Cortex of kidney (tissue), 1 donor: Measurements from ENCODE around the gene HEG1.

Experiments used
- DNase-seq: peaks from one replicate; lab custom pipeline; 2025; lab: John Stamatoyannopoulos, UW

HEG1 gene

GRCh38 chr3:124952282-124952855 is 103.4 kb downstream of the HEG1 start:
- DNase-seq: no peak

DNA sequence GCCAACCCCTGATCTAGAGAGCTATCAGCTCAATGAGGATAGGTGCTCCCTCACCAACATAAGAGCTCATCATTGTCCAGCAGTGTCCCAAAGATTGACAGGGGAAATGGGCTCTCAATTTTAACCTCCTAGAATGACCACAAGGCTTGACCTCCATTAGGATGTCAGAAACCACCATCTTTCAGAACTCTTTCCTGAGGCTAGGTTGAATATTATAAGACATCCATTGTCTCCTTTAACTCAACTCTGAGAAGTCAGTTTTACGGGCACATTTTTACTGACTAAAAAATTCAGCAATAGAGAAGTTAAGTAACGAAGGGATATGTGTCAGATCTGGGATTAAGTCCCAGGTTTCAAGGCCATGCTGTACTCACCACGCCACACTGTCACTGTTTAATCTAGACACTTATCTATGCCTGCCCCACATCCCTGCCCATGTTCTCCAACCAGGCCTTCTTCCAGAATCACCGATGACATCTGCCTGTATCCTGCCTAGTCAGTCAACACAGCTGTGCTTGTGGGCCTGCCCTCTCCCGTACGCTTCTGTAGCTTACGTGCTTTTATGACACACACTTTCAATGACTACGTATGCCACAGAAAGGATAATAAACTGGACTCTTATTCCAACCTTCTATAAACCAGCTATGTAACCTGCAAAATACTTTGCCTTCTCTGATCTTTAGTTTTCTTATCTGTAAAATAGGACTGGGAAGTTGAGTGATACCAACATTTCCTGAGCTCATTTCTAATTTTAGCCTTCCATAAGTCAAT is 104.1 kb downstream of the HEG1 start:
- no peak for DNase-seq

GRCh38 chr3:124950026-124950425 is 105.8 kb downstream of the HEG1 start:
- DNase-seq: no peak

DNA sequence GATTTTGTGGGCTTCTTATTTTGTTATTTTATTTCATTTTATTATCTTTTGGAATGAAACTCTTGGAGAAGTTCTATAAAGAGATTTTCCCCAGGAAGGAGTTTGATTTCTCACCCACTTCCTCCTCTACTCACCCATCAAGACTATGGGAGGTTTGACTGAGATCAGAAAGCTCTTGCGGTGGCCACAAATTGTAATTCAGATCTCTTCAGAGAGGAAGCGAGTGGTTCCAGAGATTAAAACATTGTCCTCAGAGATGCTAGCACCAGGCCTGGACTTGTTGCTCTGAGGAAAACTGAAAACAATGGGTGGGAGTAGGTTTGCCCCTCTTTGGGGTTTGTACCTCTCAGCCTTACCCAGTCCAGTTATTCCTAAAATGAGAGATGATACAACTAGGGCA is 113.2 kb downstream of the HEG1 start:
- no peak for DNase-seq

GRCh38 chr3:124941771-124942170 is 114.0 kb downstream of the HEG1 start:
- no peak for DNase-seq

- no peak for DNase-seq
These were observed 116.1 kb downstream of the HEG1 start for GRCh38 chr3:124939661-124940060.

DNA sequence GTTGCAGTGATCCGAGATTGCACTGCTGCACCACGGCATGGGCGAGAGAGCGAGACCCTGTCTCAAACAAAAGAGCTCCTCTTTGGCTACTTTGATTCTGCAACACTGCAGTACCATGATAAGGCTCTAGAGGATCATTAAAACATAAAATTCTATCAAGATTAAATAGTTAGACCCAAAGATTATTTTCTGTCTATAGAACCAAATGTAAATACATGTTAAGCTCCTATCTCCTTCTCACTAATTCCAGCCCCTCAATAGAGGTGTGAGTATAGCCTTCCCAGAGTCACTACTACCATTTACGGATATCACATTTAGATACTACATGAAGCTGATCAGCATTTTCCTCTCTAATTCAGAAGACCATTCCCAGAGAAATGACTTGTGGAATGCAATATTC is 116.9 kb downstream of the HEG1 start:
- DNase-seq: no peak

DNA sequence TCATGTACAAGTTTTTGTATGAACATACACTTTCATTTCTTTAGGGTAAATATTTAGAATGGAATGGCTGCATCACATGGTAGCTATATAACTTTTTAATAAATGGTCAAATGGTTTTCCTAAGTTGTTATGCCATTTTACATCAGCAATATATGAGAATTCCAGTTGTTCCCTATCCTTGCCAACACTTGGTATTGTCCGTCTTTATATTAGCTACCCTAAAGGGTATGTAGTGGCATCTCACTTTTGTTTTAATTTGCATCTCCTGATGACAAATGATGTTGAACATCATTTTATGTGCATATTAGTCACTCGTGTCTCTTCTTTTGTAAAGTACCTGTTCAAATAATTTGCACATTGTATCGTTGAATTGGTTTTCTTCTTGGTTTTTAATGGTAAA is 118.7 kb downstream of the HEG1 start:
- no peak for DNase-seq

GRCh38 chr3:124935794-124936542 is 119.8 kb downstream of the HEG1 start:
- DNase-seq: no peak

GRCh38 chr3:124935264-124935663 is 120.5 kb downstream of the HEG1 start:
- DNase-seq: no peak

DNA sequence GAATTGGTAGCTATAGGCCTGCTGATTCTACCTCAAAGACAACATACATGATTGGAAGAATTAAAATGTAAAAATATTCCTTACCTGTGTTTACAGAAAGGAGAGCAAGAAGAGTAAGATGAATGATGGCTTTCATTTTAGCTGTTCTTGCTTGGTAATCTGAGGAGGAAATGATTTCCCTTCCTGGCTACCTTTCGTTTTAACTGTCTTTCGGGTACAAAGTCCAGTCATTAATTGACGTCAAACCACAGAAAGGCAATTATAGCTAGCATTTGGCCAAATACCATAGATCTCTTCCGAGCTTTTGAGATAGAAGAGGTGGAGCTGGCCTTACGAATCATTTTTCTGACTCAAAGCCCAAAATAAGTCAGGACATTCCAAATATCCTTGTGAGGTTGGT is 121.2 kb downstream of the HEG1 start, which contains the start of gene MUC13:
TSS of gene MUC13 (minus strand) at position 175 of the 400 bp plus-strand sequence. CDS start at position 136, 39 bp downstream.
- DNase-seq: no peak

- DNase-seq: no peak
These were observed 127.2 kb downstream of the HEG1 start for GRCh38 chr3:124928333-124929202.

DNA sequence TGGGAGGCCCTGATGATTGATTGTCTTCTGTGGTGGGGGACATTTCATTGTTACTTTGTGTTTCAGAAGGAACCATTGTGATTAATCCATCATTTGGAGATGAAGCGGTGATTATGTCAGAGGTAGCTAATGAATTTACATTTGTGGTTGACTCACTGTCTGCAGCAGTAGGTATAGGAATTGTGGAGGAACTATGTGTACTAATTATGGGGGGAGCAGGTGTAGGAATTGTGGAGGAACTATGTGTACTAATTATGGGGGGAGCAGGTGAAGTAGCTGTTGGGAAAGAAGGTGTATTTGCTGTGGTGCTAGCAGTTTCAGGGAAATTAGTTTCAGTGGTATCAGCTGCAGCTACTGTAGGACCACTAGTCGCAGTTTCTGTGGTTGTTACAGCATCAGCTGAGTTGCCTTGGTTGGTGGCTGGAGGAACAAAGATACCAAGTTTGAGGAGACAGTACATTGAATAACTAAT is 128.2 kb downstream of the HEG1 start:
- DNase-seq: no peak

- no peak for DNase-seq
These were observed 129.2 kb downstream of the HEG1 start for GRCh38 chr3:124926426-124927101.

DNA sequence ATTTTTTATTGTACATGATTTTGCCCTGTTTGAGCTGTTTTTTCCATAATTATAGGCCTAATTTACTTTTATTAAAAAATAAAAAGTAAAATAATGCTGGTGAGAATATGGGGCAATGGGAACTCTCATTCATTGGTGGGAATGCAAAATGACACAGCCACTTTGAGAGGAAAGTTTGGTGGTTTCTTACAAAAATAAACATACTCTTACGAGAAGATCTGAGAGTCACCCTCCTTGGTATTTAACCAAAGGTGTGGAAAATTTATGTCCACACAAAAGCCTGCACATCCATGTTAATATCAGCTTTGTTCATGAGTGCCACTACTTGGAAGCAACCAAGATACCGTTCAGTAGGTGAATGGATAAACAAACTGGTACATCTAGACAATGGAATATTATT is 131.1 kb downstream of the HEG1 start:
- no peak for DNase-seq

DNA sequence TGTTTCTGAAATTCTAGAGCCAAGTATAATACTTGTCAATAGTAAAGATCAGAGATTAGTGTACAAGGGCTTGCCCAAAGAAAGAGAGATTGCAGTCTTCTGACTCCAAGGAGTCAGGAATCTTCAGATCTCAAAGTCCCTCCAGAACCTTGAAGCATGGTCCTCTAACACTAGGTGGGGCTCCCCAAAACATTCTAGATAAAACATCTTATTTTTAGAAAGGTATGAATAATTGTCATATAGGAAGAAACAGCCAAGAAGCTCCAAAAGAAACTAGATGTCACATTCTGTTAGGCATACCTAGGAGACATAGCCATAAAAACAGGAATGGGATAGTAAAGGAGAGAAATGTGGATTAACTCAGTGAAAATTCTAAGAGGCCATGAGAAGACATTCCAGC is 132.0 kb downstream of the HEG1 start:
- no peak for DNase-seq

GRCh38 chr3:124920718-124921117 is 135.1 kb downstream of the HEG1 start:
- no peak for DNase-seq

DNA sequence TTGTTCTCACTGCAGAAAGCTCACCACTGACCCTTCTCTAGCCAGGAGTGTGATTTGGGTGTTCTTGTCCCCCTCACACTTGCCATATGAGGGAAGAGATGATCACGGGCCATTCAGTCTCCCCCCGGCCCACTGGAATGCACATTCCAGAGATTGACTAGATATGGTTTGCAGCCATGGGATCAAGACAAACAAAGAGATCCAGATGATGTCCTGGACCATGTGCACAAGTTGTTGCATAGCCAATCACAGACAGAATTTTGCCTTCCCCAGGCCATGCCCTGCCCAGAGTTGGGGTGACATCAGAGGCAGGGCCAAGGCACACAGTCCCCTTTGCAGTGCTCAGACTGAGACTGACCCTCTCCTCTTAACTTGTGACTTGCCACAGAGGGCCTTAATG is 136.0 kb downstream of the HEG1 start:
- no peak for DNase-seq

GRCh38 chr3:124918524-124918923 is 137.3 kb downstream of the HEG1 start:
- DNase-seq: no peak

DNA sequence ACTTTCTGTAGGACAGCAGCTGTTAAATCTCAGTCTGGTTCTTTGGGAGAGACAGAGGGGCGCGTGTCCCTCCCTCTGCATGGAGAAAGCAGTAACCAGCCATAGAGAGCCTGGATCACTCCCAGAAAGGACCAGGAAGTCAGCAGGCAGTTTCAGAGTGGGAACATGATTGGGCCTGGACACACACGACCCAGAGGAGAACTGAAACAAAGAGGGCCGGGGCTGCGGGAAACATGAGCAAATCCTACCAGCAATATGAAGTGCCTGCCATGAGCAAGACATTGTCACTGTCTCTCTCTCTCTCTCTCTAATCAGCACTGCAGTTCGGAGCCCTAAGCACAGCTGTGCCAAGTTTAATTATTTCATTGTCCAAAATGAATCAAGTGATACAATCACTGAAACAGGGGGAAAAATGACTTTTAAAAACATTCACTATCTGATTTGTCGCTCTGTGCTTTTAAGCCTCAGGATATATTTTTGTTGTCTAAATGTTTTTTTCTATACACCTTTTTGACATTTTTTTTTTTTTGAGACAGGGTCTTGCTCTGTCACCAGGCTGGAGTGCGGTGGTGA is 138.9 kb downstream of the HEG1 start:
- no peak for DNase-seq
